ENCODE data around the gene PRSS22.

The PRSS22 gene

DNA sequence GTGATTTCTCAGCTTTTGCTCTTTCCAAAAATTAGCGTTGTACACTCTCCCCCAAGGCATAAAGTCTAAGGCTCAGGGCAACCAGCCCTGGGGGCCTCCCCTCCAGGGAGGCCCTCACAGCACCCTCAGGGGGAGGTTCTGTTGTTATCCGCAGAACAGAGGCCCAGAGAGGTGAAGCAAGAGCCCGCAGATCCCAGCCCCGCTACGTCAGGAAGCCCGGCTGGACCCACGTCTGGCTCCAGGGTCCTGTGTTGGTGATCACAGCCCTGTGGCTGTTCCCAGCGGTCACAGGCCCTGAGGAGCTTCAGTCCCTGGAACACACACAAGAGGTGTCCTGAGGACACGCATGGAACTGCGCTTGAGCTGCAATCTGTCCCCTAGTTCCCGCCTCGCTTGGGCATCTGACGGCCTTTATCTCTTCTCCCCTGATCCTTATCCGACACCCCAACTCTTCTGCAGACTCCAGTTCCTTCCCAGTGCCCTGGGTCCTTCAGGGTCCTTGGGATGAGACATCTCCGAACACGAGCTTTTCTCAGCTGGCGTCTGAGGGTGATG is 29.0 kb downstream of the PRSS22 start:
- no peaks in the 10 kb centered on the region for H3K9me3 ChIP-seq (ENCODE audit: insufficient read depth, low read depth, low read length)
- H3K9ac ChIP-seq (ENCODE audit: low read depth, low read length, poor library complexity, severe bottlenecking) = no peak overlapping the region
- no peaks in the 10 kb centered on the region for H4K20me1 ChIP-seq (ENCODE audit: insufficient read depth, low read length, poor library complexity, severe bottlenecking)
- H3K4me1 ChIP-seq (ENCODE audit: insufficient read depth, low read length, poor library complexity, severe bottlenecking) = no peaks in the 10 kb centered on the region
- H3F3A ChIP-seq (ENCODE audit: low read depth) = no peaks in the 10 kb centered on the region
- H3K4me2 ChIP-seq (ENCODE audit: low read depth, low read length, poor library complexity, severe bottlenecking) = no peak overlapping the region
- no peaks in the 10 kb centered on the region for H3K36me3 ChIP-seq (ENCODE audit: insufficient read depth, low read length)
- no peaks in the 10 kb centered on the region for H3K79me2 ChIP-seq (ENCODE audit: insufficient read depth, low read length)
- TF ChIP-seq, protein P1, sequence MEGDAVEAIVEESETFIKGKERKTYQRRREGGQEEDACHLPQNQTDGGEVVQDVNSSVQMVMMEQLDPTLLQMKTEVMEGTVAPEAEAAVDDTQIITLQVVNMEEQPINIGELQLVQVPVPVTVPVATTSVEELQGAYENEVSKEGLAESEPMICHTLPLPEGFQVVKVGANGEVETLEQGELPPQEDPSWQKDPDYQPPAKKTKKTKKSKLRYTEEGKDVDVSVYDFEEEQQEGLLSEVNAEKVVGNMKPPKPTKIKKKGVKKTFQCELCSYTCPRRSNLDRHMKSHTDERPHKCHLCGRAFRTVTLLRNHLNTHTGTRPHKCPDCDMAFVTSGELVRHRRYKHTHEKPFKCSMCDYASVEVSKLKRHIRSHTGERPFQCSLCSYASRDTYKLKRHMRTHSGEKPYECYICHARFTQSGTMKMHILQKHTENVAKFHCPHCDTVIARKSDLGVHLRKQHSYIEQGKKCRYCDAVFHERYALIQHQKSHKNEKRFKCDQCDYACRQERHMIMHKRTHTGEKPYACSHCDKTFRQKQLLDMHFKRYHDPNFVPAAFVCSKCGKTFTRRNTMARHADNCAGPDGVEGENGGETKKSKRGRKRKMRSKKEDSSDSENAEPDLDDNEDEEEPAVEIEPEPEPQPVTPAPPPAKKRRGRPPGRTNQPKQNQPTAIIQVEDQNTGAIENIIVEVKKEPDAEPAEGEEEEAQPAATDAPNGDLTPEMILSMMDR (conservative IDR thresholded peaks at IDR 0.05; ENCODE audit: low read length) = no peak
- no peak for TF ChIP-seq EZH2phosphoT487 (IDR thresholded peaks at IDR 0.05; ENCODE audit: borderline replicate concordance)
- no peaks in the 10 kb centered on the region for H3K27me3 ChIP-seq (ENCODE audit: insufficient read depth, low read length, poor library complexity, severe bottlenecking)
- no peaks in the 10 kb centered on the region for H3K9me2 ChIP-seq (replicated peaks; ENCODE audit: low read depth, low read length)
- H3K4me3 ChIP-seq (ENCODE audit: low read length, poor library complexity, severe bottlenecking) = no peak overlapping the region
- no peak overlapping the region for H2AFZ ChIP-seq (ENCODE audit: low read length)

DNA sequence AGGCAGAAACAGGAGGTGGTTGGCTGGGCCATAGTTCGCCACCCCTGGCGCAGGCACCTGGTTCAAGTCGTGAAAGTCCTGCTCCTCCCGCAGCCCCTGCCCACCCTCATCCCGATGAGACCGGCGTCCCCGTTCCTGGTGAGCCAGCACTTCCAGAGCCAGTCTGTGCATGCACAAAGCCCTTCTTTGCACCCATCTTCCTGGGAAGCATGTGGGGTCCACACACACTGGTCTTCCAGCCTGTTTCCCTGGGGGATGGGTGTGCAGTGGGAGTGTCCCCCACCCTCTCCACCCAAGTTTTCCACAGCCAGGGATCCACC is 29.5 kb downstream of the PRSS22 start:
- no peak overlapping the region for H3K4me2 ChIP-seq (ENCODE audit: low read depth, low read length, poor library complexity, severe bottlenecking)
- no peak overlapping the region for H3K9ac ChIP-seq (ENCODE audit: low read depth, low read length, poor library complexity, severe bottlenecking)
- no peaks in the 10 kb centered on the region for H3F3A ChIP-seq (ENCODE audit: low read depth)
- no peaks in the 10 kb centered on the region for H3K9me2 ChIP-seq (replicated peaks; ENCODE audit: low read depth, low read length)
- H3K79me2 ChIP-seq (ENCODE audit: insufficient read depth, low read length) = no peaks in the 10 kb centered on the region
- H3K36me3 ChIP-seq (ENCODE audit: insufficient read depth, low read length) = no peaks in the 10 kb centered on the region
- H3K4me1 ChIP-seq (ENCODE audit: insufficient read depth, low read length, poor library complexity, severe bottlenecking) = no peaks in the 10 kb centered on the region
- H3K27me3 ChIP-seq (ENCODE audit: insufficient read depth, low read length, poor library complexity, severe bottlenecking) = no peaks in the 10 kb centered on the region
- no peak overlapping the region for H3K4me3 ChIP-seq (ENCODE audit: low read length, poor library complexity, severe bottlenecking)
- TF ChIP-seq, protein P1 (conservative IDR thresholded peaks at IDR 0.05; ENCODE audit: low read length) = no peak
- TF ChIP-seq EZH2phosphoT487 (IDR thresholded peaks at IDR 0.05; ENCODE audit: borderline replicate concordance) = no peak
- no peaks in the 10 kb centered on the region for H3K9me3 ChIP-seq (ENCODE audit: insufficient read depth, low read depth, low read length)
- H2AFZ ChIP-seq (ENCODE audit: low read length) = no peak overlapping the region
- H4K20me1 ChIP-seq (ENCODE audit: insufficient read depth, low read length, poor library complexity, severe bottlenecking) = no peaks in the 10 kb centered on the region

GRCh38 chr16:2827831-2828520 is 30.0 kb downstream of the PRSS22 start:
- H4K20me1 ChIP-seq (ENCODE audit: insufficient read depth, low read length, poor library complexity, severe bottlenecking) = no peaks in the 10 kb centered on the region
- no peak for TF ChIP-seq EZH2phosphoT487 (IDR thresholded peaks at IDR 0.05; ENCODE audit: borderline replicate concordance)
- TF ChIP-seq, protein P1 (conservative IDR thresholded peaks at IDR 0.05; ENCODE audit: low read length) = no peak
- no peaks in the 10 kb centered on the region for H3K9me2 ChIP-seq (replicated peaks; ENCODE audit: low read depth, low read length)
- H3K9ac ChIP-seq (ENCODE audit: low read depth, low read length, poor library complexity, severe bottlenecking) = no peak overlapping the region
- H3K4me2 ChIP-seq (ENCODE audit: low read depth, low read length, poor library complexity, severe bottlenecking) = no peak overlapping the region
- H3K4me1 ChIP-seq (ENCODE audit: insufficient read depth, low read length, poor library complexity, severe bottlenecking) = no peaks in the 10 kb centered on the region
- H3K9me3 ChIP-seq (ENCODE audit: insufficient read depth, low read depth, low read length) = no peaks in the 10 kb centered on the region
- H3K4me3 ChIP-seq (ENCODE audit: low read length, poor library complexity, severe bottlenecking) = no peak overlapping the region
- H3K79me2 ChIP-seq (ENCODE audit: insufficient read depth, low read length) = no peaks in the 10 kb centered on the region
- no peak overlapping the region for H2AFZ ChIP-seq (ENCODE audit: low read length)
- no peaks in the 10 kb centered on the region for H3K27me3 ChIP-seq (ENCODE audit: insufficient read depth, low read length, poor library complexity, severe bottlenecking)
- H3K36me3 ChIP-seq (ENCODE audit: insufficient read depth, low read length) = no peaks in the 10 kb centered on the region
- no peaks in the 10 kb centered on the region for H3F3A ChIP-seq (ENCODE audit: low read depth)
